DND-41 (cell line): ENCODE results near the gene SNN.

Experiments
- ATAC-seq: fragments of 200-7000 bp; cut with Tn5 transposase; 3 replicates; pipeline ENCODE4 v1.9.1; 2021; ENCODE audit warnings: low read depth; ENCODE audit not compliant: insufficient read depth
- DNase-seq: peaks from one replicate; pipeline ENCODE4 v3.0.0-alpha.2; 2020
- H2AFZ ChIP-seq: 2 replicates; pipeline ENCODE4 v1.6.0; 2012; ENCODE audit warnings: low read depth, low read length
- H3K27ac ChIP-seq: 2 replicates; pipeline ENCODE4 v1.5.1; 2012; ENCODE audit warnings: low read length, inconsistent platforms
- H3K27me3 ChIP-seq: fragments of 200-600 bp; sonication (generic); 2 replicates; pipeline ENCODE4 v1.6.0; 2012; ENCODE audit warnings: low read length, mild to moderate bottlenecking, inconsistent platforms; ENCODE audit not compliant: insufficient read depth, poor library complexity
- H3K36me3 ChIP-seq: 2 replicates; pipeline ENCODE4 v1.5.1; 2012; ENCODE audit warnings: low read length, inconsistent platforms; ENCODE audit not compliant: insufficient read depth
- H3K4me1 ChIP-seq: 2 replicates; pipeline ENCODE4 v1.5.1; 2012; ENCODE audit warnings: mild to moderate bottlenecking, low read length; ENCODE audit not compliant: insufficient read depth
- H3K4me2 ChIP-seq: 2 replicates; pipeline ENCODE4 v1.6.0; 2012; ENCODE audit warnings: mild to moderate bottlenecking, moderate library complexity, low read length, inconsistent platforms; ENCODE audit not compliant: insufficient read depth
- H3K4me3 ChIP-seq, 2 experiments: fragments of 200-600 bp in 1 of 2; shearing (Covaris generic) in 1 of 2; 2 replicates each; pipeline ENCODE4 v1.5.1; 2012 to 2016; ENCODE audit warnings: inconsistent platforms in 2 of 2, low read length in 2 of 2, mild to moderate bottlenecking in 2 of 2, low read depth in 1 of 2, moderate library complexity in 1 of 2
- H3K79me2 ChIP-seq: 2 replicates; pipeline ENCODE4 v1.6.0; 2012; ENCODE audit warnings: low read length, inconsistent platforms; ENCODE audit not compliant: insufficient read depth
- H3K9ac ChIP-seq: 2 replicates; pipeline ENCODE4 v1.6.0; 2012; ENCODE audit warnings: low read depth, mild to moderate bottlenecking, inconsistent platforms, low read length, moderate library complexity
- H3K9me3 ChIP-seq: 2 replicates; pipeline ENCODE4 v1.5.1; 2012; ENCODE audit warnings: low read length, moderate library complexity, mild to moderate bottlenecking, inconsistent platforms; ENCODE audit not compliant: insufficient read depth, severe bottlenecking
- H4K20me1 ChIP-seq: 2 replicates; pipeline ENCODE4 v1.6.0; 2012; ENCODE audit warnings: low read length; ENCODE audit not compliant: insufficient read depth
- EZH2 ChIP-seq: IDR thresholded peaks from 3 replicates; pipeline ENCODE4 v1.6.1; 2012; ENCODE audit warnings: borderline replicate concordance, low read depth, mild to moderate bottlenecking, moderate library complexity, low read length, inconsistent platforms; ENCODE audit not compliant: severe bottlenecking
- TF ChIP-seq, protein P1 (sequence below): IDR thresholded peaks from 2 replicates; pipeline ENCODE4 v1.5.1; 2012; ENCODE audit warnings: borderline replicate concordance, low read length, moderate library complexity, mild to moderate bottlenecking; ENCODE audit not compliant: poor library complexity, severe bottlenecking; ENCODE audit errors: extremely low read depth

The SNN gene

DNA sequence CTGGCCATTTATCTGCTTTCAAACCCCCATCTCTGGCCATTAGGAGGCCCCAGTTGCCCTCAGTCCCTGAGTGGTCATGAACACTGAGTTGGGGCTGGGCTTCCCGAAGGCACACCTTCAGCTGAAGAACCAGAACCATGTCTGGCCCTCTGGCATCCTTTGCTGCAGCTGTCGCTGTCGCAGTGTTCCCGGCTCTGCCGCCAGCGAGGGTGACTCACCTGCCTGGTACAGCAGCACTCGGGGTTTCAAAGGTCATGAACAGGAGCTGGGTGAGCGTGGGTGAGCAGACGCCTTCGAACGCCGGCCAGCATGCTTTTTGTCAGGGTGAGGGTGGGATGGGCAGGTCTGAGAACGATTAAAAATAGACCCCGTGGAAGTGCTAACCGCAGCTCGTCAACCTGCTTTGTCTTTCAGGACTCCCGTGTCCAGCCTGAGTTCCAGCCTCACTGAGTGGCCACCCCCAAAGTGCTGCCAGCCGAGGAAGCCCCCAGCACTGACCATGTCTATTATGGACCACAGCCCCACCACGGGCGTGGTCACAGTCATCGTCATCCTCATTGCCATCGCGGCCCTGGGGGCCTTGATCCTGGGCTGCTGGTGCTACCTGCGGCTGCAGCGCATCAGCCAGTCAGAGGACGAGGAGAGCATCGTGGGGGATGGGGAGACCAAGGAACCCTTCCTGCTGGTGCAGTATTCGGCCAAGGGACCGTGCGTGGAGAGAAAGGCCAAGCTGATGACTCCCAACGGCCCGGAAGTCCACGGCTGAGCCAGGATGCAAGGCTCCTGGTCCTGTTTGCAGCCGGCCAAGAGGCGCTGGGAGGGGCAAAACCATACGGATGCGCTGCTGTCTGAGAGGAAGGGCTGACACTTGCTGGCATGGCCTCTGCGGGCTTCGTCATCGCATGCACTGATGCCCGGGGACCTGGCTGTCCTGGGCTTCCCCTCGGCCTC is 7.6 kb downstream of the SNN start:
- H3K4me3 ChIP-seq, result no peak overlapping the region
- no peak overlapping the region for H3K9ac ChIP-seq
- no peak for ATAC-seq
- DNase-seq, result no peak
- no peak overlapping the region for H3K27ac ChIP-seq
- no peak overlapping the region for H2AFZ ChIP-seq
- H3K27me3 ChIP-seq, result no peaks in the 10 kb centered on the region
- H3K4me1 ChIP-seq, result peaks cover 17% of the 10 kb centered on the region
- H3K36me3 ChIP-seq, result peaks cover 54% of the 10 kb centered on the region
- TF ChIP-seq, protein P1, sequence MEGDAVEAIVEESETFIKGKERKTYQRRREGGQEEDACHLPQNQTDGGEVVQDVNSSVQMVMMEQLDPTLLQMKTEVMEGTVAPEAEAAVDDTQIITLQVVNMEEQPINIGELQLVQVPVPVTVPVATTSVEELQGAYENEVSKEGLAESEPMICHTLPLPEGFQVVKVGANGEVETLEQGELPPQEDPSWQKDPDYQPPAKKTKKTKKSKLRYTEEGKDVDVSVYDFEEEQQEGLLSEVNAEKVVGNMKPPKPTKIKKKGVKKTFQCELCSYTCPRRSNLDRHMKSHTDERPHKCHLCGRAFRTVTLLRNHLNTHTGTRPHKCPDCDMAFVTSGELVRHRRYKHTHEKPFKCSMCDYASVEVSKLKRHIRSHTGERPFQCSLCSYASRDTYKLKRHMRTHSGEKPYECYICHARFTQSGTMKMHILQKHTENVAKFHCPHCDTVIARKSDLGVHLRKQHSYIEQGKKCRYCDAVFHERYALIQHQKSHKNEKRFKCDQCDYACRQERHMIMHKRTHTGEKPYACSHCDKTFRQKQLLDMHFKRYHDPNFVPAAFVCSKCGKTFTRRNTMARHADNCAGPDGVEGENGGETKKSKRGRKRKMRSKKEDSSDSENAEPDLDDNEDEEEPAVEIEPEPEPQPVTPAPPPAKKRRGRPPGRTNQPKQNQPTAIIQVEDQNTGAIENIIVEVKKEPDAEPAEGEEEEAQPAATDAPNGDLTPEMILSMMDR, result no peak
- TF ChIP-seq EZH2, result no peak
- H3K9me3 ChIP-seq, result no peaks in the 10 kb centered on the region
- H4K20me1 ChIP-seq, result peaks cover 67% of the 10 kb centered on the region
- H3K79me2 ChIP-seq, result peaks cover 35% of the 10 kb centered on the region
- H3K4me2 ChIP-seq, result no peak overlapping the region

DNA sequence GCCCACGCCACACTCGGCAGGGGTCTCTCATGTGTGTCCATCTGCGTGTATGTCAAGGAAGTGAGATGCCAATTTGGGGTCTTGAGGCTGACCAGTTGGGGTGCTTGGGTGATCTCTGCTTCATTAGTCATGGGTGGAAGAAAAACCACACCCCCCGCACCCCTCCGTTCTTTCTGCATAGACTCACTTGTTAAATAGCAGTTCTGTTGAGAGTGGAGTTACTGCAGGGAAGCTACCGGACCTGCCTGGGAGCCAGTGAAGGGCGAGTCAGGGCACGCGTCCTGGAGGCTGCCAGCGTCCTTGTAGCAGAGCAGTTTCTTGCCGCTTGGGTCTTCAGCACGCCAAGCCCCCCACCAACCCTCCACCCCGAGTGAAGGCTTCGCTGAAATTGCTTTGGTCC is 8.5 kb downstream of the SNN start:
- H3K4me2 ChIP-seq, result no peak overlapping the region
- H4K20me1 ChIP-seq, result peaks cover 57% of the 10 kb centered on the region
- H3K9ac ChIP-seq, result no peak overlapping the region
- H2AFZ ChIP-seq, result no peak overlapping the region
- peaks cover 8% of the 10 kb centered on the region; the same call in 1 of the 2 replicates for H3K4me1 ChIP-seq
- peaks cover 25% of the 10 kb centered on the region for H3K79me2 ChIP-seq
- H3K27me3 ChIP-seq, result no peaks in the 10 kb centered on the region
- peaks cover 61% of the 10 kb centered on the region for H3K36me3 ChIP-seq
- DNase-seq (no peak), ATAC-seq (no peak)
- H3K9me3 ChIP-seq, result no peaks in the 10 kb centered on the region
- H3K27ac ChIP-seq, result no peak overlapping the region
- TF ChIP-seq, protein P1, result no peak
- no peak for TF ChIP-seq EZH2
- H3K4me3 ChIP-seq, result no peak overlapping the region

DNA sequence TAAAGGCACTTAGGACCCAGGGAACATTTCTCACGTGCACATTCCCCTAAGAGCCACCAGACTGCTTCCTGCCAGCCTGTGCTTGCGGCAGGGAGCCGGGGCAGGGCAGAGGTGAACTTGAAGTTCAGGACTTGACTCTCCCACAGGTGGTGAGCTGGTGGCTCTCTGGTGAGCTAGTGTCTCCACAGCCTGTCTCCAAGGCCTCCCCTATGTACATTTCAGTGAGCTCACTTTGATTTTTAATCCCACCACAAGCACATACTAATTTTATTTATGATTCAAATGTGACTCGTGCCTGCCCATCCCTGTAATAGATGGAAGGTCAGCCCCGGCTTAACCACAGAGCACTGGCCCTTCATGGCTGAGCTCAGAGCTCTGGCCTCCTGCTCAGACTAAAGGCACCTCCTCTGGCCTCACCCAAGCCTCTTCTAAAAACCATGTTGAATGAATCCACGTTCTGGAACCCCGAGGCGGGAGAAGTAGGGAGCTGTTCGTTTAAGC is 9.2 kb downstream of the SNN start:
- Histone ChIP-seq H3K9ac (no peak overlapping the region), H3K4me3 (no peak overlapping the region), H3K4me2 (no peak overlapping the region), H3K27ac (no peak overlapping the region), H3K4me1 (peaks cover 4% of the 10 kb centered on the region; the same call in 1 of the 2 replicates), H3K79me2 (peaks cover 18% of the 10 kb centered on the region), H3K36me3 (peaks cover 68% of the 10 kb centered on the region), H4K20me1 (peaks cover 50% of the 10 kb centered on the region), H3K9me3 (no peaks in the 10 kb centered on the region), H2AFZ (no peak overlapping the region), H3K27me3 (no peaks in the 10 kb centered on the region)
- TF ChIP-seq EZH2, result no peak
- TF ChIP-seq, protein P1, result no peak
- DNase-seq (no peak), ATAC-seq (no peak)
